Activated CD4-positive, alpha-beta T cell treated with anti-CD3 and anti-CD28 coated beads, Interleukin-2, amount 10 ng/mL, durations not matched to agents 7 days and 5 days (primary cell): ENCODE data around the gene CEP295NL. TPM values are rescaled to one million over a fixed set of nuclear protein-coding genes. Genes with fewer than 3 reads are reported as not detected.

Source experiments
- CTCF ChIA-PET: fragments of 350-600 bp; sonication (Branson Sonifier 250); formaldehyde crosslinking; loops from one replicate; lab custom pipeline; 2021; ENCODE audit warnings: antibody characterized with exemption; lab: Charles Lee
- POLR2A ChIA-PET: fragments of 350-600 bp; sonication (Branson Sonifier 250); formaldehyde crosslinking; loops from one replicate; lab custom pipeline; 2021; ENCODE audit warnings: antibody characterized with exemption; lab: Charles Lee
- DNase-seq: peaks from one replicate; pipeline ENCODE4 v3.0.0-alpha.2; 2020
- H3K27ac Mint-ChIP-seq: one replicate; pipeline ENCODE4 v1.8.0; 2021; ENCODE audit warnings: mild to moderate bottlenecking, moderate library complexity, mixed read lengths
- H3K27me3 Mint-ChIP-seq: one replicate; pipeline ENCODE4 v1.8.0; 2021; ENCODE audit warnings: mixed read lengths
- H3K36me3 Mint-ChIP-seq: one replicate; pipeline ENCODE4 v1.8.0; 2021; ENCODE audit warnings: low read depth, mixed read lengths
- H3K4me1 Mint-ChIP-seq: one replicate; pipeline ENCODE4 v1.8.0; 2021; ENCODE audit warnings: mixed read lengths
- H3K4me3 Mint-ChIP-seq: one replicate; pipeline ENCODE4 v1.8.0; 2021; ENCODE audit warnings: mild to moderate bottlenecking, moderate library complexity, mixed read lengths
- H3K9me3 Mint-ChIP-seq: one replicate; pipeline ENCODE4 v1.8.0; 2021; ENCODE audit warnings: mixed read lengths
- total RNA-seq, 2 experiments: library from RNA; stranded (reverse); gene quantifications; one replicate each; pipeline ENCODE4 v1.2.3, GENCODE V29; 2021

The CEP295NL gene
- total RNA-seq, 2 experiments from 2014 or later, result 0.10 TPM; not detected in 1

- Mint-ChIP-seq H3K27me3 (peaks cover 2% of the 10 kb centered on the region), H3K4me3 (no peak overlapping the region), H3K4me1 (no peaks in the 10 kb centered on the region), H3K9me3 (no peaks in the 10 kb centered on the region), H3K27ac (no peak overlapping the region), H3K36me3 (no peaks in the 10 kb centered on the region)
- DNase-seq, result no peak
- ChIA-PET CTCF (no interaction called here), POLR2A (no interaction called here)
Measured at GRCh38 chr17:78859051-78859450, 44.0 kb downstream of the CEP295NL start.

GRCh38 chr17:78857266-78857665 lies 45.7 kb downstream of the CEP295NL start:
- Mint-ChIP-seq H3K9me3 (no peaks in the 10 kb centered on the region), H3K27ac (no peak overlapping the region), H3K4me1 (no peaks in the 10 kb centered on the region), H3K36me3 (no peaks in the 10 kb centered on the region), H3K4me3 (no peak overlapping the region), H3K27me3 (no peaks in the 10 kb centered on the region)
- ChIA-PET POLR2A (no interaction called here), CTCF (no interaction called here)
- DNase-seq, result no peak

DNA sequence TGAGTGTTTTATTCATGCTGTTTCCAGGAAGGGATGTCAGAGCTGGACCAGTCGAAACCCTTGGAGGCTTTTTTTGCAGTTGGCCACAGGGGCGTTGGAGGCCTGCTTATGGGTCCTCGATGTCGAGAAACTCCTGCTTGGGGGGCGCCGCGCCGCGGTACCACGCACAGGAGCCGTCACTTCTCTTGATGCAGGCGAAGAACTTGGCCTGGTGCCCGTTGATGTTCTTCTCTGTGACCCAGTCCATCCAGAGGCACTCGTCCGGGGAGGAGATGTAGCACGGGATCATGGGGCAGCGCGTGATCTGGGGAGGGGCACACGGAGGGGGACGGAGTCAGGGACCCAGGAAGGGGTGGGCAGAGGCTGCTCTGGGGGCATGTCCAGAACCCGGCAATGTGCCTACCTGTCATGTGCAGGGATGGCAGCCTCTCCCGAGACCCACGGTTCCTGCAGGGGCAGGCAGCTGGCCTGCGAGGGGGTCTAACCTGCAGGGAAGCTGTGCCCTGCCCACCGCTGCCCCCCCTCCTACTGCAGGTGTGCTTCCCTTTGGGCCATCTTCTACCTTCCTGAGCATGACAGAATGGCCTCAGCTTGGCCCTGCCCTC lies 47.3 kb downstream of the CEP295NL start:
- no peaks in the 10 kb centered on the region for H3K36me3 Mint-ChIP-seq
- no peaks in the 10 kb centered on the region for H3K9me3 Mint-ChIP-seq
- POLR2A ChIA-PET, result no interaction called here
- H3K27ac Mint-ChIP-seq, result no peak overlapping the region
- H3K4me1 Mint-ChIP-seq, result no peaks in the 10 kb centered on the region
- no peak overlapping the region for H3K4me3 Mint-ChIP-seq
- H3K27me3 Mint-ChIP-seq, result no peaks in the 10 kb centered on the region
- CTCF ChIA-PET, result no interaction called here
- no peak for DNase-seq

GRCh38 chr17:78854508-78854907 lies 48.5 kb downstream of the CEP295NL start:
- H3K27me3 Mint-ChIP-seq, result no peaks in the 10 kb centered on the region
- no peak overlapping the region for H3K4me3 Mint-ChIP-seq
- ChIA-PET POLR2A (no interaction called here), CTCF (interaction anchor here (0.6 kb wide), 1 partner anchor 120 kb away, joined by 5 read pairs; no protein-coding TSS in a partner anchor)
- no peaks in the 10 kb centered on the region for H3K9me3 Mint-ChIP-seq
- H3K36me3 Mint-ChIP-seq, result no peaks in the 10 kb centered on the region
- no peak for DNase-seq
- no peaks in the 10 kb centered on the region for H3K4me1 Mint-ChIP-seq
- no peak overlapping the region for H3K27ac Mint-ChIP-seq

- Mint-ChIP-seq H3K27me3 (no peaks in the 10 kb centered on the region), H3K36me3 (no peaks in the 10 kb centered on the region), H3K4me3 (no peak overlapping the region), H3K9me3 (no peaks in the 10 kb centered on the region), H3K27ac (no peak overlapping the region), H3K4me1 (no peaks in the 10 kb centered on the region)
- CTCF ChIA-PET, result interaction anchor here (1.1 kb wide), 1 partner anchor 8 kb away, joined by 3 read pairs; no protein-coding TSS in a partner anchor
- DNase-seq, result no peak
- POLR2A ChIA-PET, result no interaction called here
Measured at GRCh38 chr17:78853926-78854394, 49.0 kb downstream of the CEP295NL start.

- Mint-ChIP-seq H3K36me3 (no peaks in the 10 kb centered on the region), H3K4me1 (no peaks in the 10 kb centered on the region), H3K4me3 (no peak overlapping the region), H3K27ac (no peak overlapping the region), H3K27me3 (no peaks in the 10 kb centered on the region), H3K9me3 (no peaks in the 10 kb centered on the region)
- no peak for DNase-seq
- CTCF ChIA-PET, result interaction anchor here (0.7 kb wide), 2 partner anchors 65 to 119 kb away, joined by 3 to 4 read pairs; no protein-coding TSS in a partner anchor
- POLR2A ChIA-PET, result interaction anchor here (0.7 kb wide), 1 partner anchor 87 kb away, joined by 4 read pairs; no protein-coding TSS in a partner anchor
Measured at GRCh38 chr17:78852709-78853121, 50.3 kb downstream of the CEP295NL start.

- no peaks in the 10 kb centered on the region for H3K9me3 Mint-ChIP-seq
- peaks cover 7% of the 10 kb centered on the region for H3K4me1 Mint-ChIP-seq
- no peaks in the 10 kb centered on the region for H3K36me3 Mint-ChIP-seq
- H3K27me3 Mint-ChIP-seq, result no peaks in the 10 kb centered on the region
- DNase-seq, result no peak
- no peak overlapping the region for H3K4me3 Mint-ChIP-seq
- H3K27ac Mint-ChIP-seq, result no peak overlapping the region
- POLR2A ChIA-PET, result no interaction called here
- CTCF ChIA-PET, result no interaction called here
Measured at GRCh38 chr17:78849026-78849425, 54.0 kb downstream of the CEP295NL start.

GRCh38 chr17:78847052-78847451 lies 55.9 kb downstream of the CEP295NL start:
- no peaks in the 10 kb centered on the region for H3K9me3 Mint-ChIP-seq
- H3K36me3 Mint-ChIP-seq, result no peaks in the 10 kb centered on the region
- peaks cover 19% of the 10 kb centered on the region for H3K4me1 Mint-ChIP-seq
- H3K4me3 Mint-ChIP-seq, result no peak overlapping the region
- no peaks in the 10 kb centered on the region for H3K27me3 Mint-ChIP-seq
- POLR2A ChIA-PET, result no interaction called here
- H3K27ac Mint-ChIP-seq, result no peak overlapping the region
- DNase-seq, result no peak
- CTCF ChIA-PET, result interaction anchor here (1.4 kb wide), 1 partner anchor 350 kb away, joined by 3 read pairs; no protein-coding TSS in a partner anchor

- Mint-ChIP-seq H3K4me1 (peaks cover 28% of the 10 kb centered on the region), H3K36me3 (no peaks in the 10 kb centered on the region), H3K27ac (no peak overlapping the region), H3K4me3 (no peak overlapping the region), H3K9me3 (no peaks in the 10 kb centered on the region), H3K27me3 (no peaks in the 10 kb centered on the region)
- DNase-seq, result no peak
- CTCF ChIA-PET, result no interaction called here
- POLR2A ChIA-PET, result no interaction called here
Measured at GRCh38 chr17:78844301-78845005, 58.5 kb downstream of the CEP295NL start.

GRCh38 chr17:78842881-78843565 lies 60.0 kb downstream of the CEP295NL start:
- peak overlapping the region; percentile 63 for H3K27ac Mint-ChIP-seq
- H3K4me3 Mint-ChIP-seq, result no peak overlapping the region
- ChIA-PET POLR2A (no interaction called here), CTCF (interaction anchor here (0.6 to 1.2 kb wide), 5 partner anchors 12 to 403 kb away, joined by 3 to 4 read pairs (median 3); no protein-coding TSS in a partner anchor)
- H3K27me3 Mint-ChIP-seq, result no peaks in the 10 kb centered on the region
- H3K4me1 Mint-ChIP-seq, result peaks cover 40% of the 10 kb centered on the region
- H3K9me3 Mint-ChIP-seq, result no peaks in the 10 kb centered on the region
- DNase-seq, result peak; percentile 71
- no peaks in the 10 kb centered on the region for H3K36me3 Mint-ChIP-seq

DNA sequence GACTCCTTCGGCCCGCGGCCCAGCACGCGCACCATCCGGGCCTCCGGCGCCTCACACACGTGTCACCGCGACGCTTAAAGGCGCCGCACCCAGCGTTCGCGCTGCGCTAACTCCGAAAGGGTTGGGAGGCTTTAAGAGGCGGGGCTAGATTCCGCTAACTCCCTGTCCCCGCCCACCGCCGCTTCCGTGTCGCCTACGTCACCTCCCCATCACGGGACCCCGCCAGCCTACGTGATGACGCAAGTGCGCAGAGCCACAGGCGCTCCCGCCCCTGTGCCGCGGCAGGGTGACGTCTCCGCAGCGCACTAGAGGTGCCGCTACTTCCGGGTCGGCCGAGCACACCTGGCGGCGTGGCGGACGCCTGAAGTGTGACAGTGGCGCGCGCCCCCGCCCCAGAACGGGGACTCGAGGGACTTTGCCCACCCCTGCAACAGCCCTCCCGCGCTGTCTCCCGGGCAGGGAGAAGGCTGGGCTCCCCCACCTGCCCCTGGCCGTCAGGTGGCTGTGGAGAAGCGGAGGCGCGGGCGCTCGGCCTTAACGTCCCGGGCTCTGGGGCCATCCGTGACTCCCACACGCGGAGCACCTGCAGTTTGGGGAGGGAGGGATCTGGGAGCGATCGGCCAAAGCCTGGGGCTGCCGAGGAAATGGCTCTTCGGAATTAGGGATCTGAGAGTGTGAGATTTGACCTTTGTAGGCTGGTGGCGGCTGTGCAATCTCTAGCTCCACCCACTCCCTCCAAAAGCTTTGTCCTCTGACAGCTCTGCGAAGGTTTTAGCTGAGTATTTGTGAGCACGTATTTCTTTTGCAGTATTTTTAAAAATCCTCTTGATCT lies 62.0 kb downstream of the CEP295NL start, which contains the start of gene USP36:
USP36 (minus strand) TSS at position 35 of the 832 bp plus-strand sequence. CDS start 4,451 bp downstream, outside the sequence.
- Mint-ChIP-seq H3K4me1 (peaks cover 52% of the 10 kb centered on the region), H3K4me3 (peak within 1 kb of the TSS; percentile 87), H3K9me3 (no peaks in the 10 kb centered on the region), H3K36me3 (peaks cover 17% of the 10 kb centered on the region), H3K27ac (peak within 1 kb of the TSS; percentile 98), H3K27me3 (no peaks in the 10 kb centered on the region)
- ChIA-PET POLR2A (interaction anchor here (1.0 kb wide), 1 partner anchor 61 kb away, joined by 3 read pairs; no protein-coding TSS in a partner anchor), CTCF (no interaction called here)
- DNase-seq, result peak; percentile 100
